Epithelial cell of esophagus (primary cell): Measurements from ENCODE around the gene TAC4.

ENCODE experiments used
- DNase-seq: peaks from one replicate; pipeline ENCODE4 v3.0.0; 2010; ENCODE audit warnings: low read depth
- H3K4me3 ChIP-seq: 2 replicates; pipeline ENCODE4 v1.5.1; 2011; ENCODE audit warnings: mild to moderate bottlenecking, low read length, control low read depth
- TF ChIP-seq, protein P1 (sequence below): IDR thresholded peaks from 2 replicates; pipeline ENCODE4 v1.5.1; 2011; ENCODE audit warnings: low read depth, mild to moderate bottlenecking, low read length, control low read depth, inconsistent platforms; ENCODE audit not compliant: insufficient read depth; ENCODE audit errors: missing control alignments

The TAC4 gene

DNA sequence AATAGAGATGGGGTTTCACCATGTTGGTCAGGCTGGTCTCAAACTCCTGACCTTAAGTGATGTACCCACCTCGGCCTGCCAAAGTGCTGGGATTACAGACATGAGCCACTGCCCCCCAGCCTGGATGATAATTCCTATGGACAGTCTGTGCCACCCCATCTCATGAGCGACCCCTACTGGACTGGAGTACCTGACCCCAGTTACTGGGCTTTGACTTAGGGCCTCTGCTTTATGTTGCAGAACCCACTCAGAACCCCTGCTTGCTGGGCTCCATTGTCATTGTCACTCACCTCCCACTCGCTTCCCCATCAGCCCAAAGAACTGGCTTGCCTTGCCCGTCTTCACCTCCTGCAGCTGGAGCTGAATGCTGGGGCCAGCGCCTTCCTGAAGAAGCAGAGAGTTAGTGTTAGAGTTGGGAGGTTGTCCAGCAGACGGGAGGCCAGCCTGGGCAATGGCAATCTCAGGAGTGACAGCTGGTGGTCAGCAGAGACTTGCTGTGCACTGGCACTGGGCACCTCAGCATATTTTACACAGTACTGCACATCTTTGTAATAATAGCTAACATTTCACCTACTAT, 4.0 kb downstream of the TAC4 start:
- TF ChIP-seq, protein P1, sequence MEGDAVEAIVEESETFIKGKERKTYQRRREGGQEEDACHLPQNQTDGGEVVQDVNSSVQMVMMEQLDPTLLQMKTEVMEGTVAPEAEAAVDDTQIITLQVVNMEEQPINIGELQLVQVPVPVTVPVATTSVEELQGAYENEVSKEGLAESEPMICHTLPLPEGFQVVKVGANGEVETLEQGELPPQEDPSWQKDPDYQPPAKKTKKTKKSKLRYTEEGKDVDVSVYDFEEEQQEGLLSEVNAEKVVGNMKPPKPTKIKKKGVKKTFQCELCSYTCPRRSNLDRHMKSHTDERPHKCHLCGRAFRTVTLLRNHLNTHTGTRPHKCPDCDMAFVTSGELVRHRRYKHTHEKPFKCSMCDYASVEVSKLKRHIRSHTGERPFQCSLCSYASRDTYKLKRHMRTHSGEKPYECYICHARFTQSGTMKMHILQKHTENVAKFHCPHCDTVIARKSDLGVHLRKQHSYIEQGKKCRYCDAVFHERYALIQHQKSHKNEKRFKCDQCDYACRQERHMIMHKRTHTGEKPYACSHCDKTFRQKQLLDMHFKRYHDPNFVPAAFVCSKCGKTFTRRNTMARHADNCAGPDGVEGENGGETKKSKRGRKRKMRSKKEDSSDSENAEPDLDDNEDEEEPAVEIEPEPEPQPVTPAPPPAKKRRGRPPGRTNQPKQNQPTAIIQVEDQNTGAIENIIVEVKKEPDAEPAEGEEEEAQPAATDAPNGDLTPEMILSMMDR: peak; percentile 41
- DNase-seq: no peak
- H3K4me3 ChIP-seq: no peak overlapping the region

DNA sequence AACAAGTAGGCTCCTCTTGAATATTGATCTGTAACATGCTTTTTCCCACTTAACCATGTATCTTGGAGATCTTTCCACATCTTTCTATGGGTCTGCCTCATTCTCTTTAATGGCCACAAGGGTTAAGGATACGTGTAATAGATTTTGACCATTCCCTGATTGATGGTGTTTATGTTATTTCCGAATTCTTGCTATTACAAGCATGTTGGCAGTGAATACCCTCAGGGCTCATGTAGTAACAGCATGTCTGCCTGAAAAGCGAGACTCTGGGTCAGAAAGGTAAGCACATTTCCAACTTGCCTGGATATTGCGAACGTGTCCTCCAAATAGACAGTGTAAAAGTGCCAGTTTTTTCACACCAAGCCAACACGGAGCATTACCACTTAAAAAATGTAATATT, 5.0 kb downstream of the TAC4 start:
- TF ChIP-seq, protein P1: no peak
- no peak overlapping the region for H3K4me3 ChIP-seq
- no peak for DNase-seq

- H3K4me3 ChIP-seq: no peak overlapping the region
- DNase-seq: no peak
- TF ChIP-seq, protein P1: no peak
Measured at GRCh38 chr17:49842371-49842770, 5.5 kb downstream of the TAC4 start.

- TF ChIP-seq, protein P1: peak; percentile 7
- no peak for DNase-seq
- no peak overlapping the region for H3K4me3 ChIP-seq
Measured at GRCh38 chr17:49841548-49841947, 6.3 kb downstream of the TAC4 start.

DNA sequence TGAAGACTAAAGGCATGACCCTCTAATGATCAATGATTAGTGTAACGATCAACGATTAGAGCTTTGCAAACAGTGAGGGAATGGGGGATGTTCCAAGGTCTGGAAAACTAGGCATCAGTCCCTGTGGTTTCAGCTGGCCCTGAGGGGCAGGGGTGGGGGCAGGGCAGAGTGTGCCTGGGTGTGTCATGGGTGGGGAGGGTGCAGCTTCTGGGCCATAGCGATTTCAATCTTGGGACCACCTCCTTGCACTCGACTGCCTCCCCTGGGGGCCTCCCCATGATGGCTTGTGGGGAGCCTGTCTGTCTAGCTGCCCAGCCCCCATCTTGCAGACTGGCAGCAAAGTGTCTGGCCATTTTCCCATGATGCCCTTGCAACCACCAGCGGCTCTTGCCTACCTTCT, 8.4 kb downstream of the TAC4 start:
- no peak overlapping the region for H3K4me3 ChIP-seq
- DNase-seq: no peak
- TF ChIP-seq, protein P1: no peak

GRCh38 chr17:49836111-49837030, 11.5 kb downstream of the TAC4 start:
- H3K4me3 ChIP-seq: no peak overlapping the region
- TF ChIP-seq, protein P1: no peak
- no peak for DNase-seq

DNA sequence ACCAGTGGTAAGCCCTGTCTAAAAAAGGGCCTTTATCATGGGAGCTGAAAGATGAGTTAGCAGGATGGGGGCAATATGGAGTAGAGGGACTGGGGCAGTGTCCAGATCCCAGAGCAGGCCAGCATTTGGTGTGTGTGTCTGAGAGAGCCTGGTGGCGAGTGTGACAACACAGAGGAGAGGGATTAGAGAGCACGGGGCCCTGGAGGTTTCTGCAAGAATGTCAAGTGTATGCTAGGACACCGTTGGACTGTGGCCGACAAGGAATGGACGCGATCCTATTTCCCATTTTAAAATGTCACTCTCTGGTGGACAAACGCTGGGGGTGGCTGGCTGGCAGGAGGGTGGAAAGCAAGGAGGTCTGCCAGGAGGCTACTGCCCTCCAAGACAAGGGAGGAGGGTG, 12.4 kb downstream of the TAC4 start:
- no peak for DNase-seq
- no peak overlapping the region for H3K4me3 ChIP-seq
- TF ChIP-seq, protein P1: no peak
